ENCODE measurements around the gene PHOSPHO2. TPM values are rescaled to one million over a fixed set of nuclear protein-coding genes. Genes with fewer than 3 reads are reported as not detected.
A peak's percentile ranks its signal among the peaks of the same experiment; 100 is the strongest.

PHOSPHO2 gene
- total RNA-seq, 1 donor from 2014 or later = 1.7 TPM

DNA sequence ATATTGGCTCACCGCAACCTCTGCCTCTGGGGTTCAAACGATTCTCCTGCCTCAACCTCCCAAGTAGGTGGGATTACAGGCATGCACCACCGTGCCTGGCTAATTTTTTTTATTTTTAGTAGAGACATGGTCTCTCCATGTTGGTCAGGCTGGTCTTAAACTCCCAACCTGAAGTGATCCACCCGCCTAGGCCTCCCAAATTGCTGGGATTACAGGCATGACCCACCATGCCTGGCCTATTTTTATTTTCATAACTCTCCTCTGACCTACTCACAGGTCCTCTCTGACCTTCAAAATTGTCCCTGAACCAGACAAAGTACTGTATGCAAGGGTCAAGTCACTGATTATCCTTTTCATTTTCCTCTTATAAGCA is 23.4 kb downstream of the PHOSPHO2 start:
- no peak for ATAC-seq

DNA sequence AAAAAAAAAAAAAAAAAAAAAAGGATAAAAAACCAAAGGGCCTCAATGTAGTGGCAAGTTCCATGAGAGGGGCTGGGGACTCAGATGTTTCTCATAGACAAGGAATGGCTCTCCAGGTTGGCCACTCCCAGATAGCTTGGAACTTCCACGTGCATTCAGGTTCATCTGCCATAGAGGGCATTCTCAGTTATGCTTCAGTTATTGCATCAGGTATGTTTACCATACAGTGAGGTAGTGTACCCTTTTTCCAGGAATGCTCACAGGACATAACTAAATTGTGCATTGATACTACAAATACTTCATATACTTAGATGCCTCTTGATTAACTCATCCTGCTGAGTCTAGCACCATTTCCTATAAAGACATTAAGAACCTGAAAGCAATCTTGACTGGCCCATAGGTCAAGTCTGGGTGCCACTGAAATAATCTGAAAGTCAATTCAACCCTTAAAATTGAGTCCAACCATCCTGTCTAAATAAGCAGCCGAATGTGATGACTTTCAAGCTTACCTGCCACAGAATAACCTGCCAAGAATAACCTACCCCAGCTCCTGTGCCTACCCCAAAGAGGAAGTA is 24.7 kb downstream of the PHOSPHO2 start:
- no peak for ATAC-seq

DNA sequence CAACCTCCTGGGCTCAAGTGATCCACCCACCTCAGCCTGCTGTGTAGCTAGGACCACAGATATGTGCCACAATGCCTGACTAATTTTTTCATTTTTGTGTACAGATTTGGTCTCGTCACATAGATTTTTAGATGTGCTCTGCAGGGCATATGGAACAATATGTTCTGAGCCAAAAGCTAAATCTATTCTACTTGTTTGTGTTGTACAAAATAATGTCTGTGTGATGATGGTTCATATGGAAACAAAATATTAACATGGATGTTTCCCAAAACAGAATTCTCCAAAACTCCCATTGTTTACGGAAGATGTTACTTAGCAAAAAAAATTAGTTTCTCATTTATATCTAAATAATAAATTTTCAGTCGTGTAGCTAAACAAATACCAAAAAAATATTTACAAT is 26.7 kb downstream of the PHOSPHO2 start:
- ATAC-seq = no peak

DNA sequence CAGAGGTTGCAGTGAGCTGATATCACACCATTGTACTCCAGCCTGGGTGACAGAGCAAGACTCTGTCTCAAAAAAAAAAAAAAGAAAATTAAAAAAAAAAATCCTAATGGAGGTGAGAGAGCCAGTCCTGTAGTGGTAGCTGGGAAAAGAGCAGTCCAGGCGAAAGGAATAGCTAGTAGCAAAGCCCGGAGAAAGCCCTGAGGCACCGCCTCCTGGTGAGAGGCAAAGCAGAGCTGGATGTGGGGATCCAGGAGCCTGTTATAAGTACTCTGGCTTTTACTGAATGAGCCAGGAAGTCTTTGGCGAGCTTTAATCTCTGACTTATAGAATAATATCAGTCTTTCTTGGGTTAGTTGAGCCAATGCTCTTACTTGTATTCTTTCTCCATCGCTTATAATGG is 32.8 kb downstream of the PHOSPHO2 start:
- no peak for ATAC-seq

DNA sequence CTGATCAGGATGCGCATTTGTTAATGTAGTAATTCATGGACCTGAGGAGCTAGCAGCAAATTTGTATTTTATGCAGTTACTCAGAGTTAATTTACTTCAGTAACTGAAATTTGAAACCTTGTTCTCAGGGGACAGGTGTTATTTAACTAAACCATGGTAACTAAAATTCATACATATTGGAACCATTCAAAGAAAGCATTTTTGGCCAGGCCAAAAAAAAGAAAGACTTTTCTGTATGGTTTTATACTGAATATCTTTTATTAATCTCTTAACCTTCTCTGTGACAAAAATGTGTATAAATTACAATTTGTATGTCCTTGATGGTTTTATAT is 35.0 kb downstream of the PHOSPHO2 start:
- ATAC-seq = no peak

DNA sequence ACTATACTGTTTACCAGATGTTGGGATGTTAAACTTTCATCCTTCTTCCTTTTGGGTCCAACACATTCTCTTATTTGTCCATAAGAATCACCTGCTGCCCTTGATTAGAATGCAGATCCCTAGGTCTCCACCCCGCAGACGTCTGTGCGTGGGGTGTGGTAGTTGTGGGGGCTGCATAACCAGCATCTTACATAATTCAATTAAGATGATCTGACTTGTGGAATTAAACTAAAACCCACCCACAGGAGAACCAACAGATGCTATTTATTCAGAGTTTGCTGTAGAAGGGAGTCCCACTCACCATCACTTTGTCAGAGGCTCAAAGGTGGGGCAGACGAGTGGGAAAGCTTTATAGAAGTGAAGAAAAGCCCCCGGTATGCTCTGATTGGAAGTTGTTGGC is 37.8 kb downstream of the PHOSPHO2 start:
- no peak for ATAC-seq

DNA sequence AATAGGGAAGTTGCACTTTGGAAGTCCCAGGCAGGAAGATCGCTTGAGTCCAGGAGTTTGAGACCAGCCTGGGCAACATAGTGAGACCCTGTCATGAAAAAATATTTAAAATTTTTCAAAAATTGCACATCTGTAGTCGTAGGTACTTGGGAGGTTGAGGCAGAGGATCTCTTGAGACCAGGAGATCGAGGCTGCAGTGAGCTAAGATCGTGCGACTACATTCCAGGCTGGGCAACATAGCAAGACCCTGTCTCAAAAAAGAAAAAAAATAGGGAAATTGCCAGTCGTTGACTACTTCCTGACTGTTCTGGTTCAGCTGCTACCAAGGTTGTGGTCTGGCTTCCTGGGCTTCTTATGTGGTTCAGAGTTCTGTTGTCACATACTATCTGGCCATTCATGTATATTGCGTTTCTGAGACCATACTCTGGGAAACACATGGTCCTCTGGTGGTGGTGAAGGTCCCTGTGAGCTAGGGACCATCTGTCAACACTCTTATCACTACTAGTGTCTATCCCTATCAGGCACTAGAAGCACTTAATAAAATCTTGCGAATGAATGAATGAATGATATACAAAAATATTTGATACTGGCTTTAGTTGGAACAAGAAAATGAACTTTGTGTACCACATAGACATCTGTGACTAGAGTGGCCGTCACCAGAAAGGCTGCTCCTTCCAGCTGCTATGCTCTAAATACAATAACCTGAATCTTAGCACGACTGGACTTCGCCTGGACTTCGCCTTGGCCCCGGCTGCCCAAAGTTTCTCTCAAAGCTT is 38.5 kb downstream of the PHOSPHO2 start:
- no peak for ATAC-seq

DNA sequence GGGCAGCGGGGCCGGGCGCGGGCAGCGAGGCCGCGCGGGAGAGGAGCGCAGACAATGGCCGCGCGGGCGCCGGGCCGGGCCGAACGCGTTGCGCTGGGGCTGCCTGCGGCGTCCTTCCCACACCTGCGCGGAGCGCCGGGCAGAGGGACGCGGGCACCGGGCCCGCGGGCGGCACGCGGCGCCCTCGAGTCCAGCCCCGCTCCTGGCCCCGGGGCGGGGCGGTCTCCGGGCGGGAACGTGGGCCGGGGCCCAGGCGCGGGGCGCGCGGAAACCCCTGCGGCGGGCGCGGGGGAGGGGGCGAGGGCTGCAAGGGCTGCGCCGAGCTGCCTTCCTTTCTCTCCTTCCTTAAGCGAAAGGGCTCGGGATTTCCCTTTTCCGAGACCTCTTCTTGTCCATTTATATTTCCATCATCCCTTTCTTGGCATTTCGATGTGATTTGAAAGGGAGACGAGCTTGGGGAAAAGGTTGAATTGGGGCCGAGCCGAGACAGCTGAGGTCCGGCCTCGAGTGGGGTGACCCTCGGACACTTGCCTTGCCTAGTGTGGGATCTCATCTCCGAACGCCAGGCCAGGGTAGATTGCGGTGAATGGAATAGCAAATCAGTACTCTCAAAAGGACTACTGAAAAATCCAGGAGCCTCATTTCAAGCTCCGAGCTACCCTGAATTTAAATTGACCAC is 40.0 kb downstream of the PHOSPHO2 start:
- peak; percentile 48 for ATAC-seq

DNA sequence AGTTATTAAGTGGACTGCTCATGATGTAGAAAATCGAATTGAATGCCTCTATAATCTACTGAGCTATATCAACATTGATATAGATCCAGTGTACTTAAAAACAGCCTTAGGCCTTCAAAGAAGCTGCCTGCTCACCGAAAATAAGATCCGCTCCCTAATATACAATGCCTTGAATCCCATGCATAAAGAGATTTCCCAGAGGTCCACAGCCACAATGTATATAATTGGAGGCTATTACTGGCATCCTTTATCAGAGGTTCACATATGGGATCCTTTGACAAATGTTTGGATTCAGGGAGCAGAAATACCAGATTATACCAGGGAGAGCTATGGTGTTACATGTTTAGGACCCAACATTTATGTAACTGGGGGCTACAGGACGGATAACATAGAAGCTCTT is 41.4 kb downstream of the PHOSPHO2 start:
- ATAC-seq = no peak

DNA sequence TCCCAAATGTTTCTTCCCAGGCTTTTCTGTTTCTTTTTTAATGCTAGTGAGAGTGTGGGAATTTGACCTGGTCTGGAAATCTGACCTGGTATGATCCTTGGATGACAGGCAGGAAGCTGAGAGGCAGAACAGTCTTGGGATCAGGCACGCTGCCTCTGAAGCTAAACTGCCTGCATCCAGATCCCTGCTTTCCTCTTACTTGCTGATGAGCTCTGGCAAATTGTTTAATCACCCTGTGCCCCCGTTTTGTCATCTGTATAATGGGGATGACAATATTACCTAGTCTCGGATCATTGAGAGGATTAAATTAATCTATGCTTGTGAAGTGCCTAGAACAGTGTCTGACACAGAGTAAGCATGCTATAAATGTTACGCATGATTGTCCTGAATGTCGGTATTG is 42.6 kb downstream of the PHOSPHO2 start:
- ATAC-seq = no peak

DNA sequence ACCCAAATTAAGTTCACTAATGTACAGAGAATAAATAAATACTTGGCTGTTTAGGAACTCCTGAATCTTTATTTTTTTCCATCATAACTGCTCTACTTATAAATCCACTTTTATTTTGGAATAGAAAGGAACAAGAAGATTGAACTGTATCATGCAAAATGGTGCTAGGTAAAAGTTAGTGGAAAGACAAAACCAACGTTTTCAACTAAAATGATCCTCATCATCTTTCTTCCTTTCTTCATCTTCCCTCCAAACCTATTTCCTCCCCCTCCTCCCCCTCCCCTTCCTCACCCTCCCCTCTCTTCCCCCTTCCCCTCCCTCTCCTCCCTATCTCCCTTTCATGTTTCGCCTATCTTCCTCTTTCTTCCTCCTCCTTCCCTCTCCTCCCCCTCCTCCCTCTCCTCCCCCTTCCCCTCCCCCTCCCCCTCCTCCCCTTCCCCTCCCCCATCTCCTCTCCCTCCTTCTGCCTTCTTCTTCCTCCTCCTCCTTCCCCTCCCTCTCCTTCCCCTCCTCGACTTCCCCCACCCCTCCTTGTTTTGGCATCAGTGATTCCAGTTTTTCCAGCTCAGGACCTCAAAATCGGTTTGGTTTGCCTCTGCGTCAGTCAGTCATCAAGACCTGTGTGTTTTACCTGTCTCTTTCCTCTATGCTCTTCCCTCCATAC is 44.4 kb downstream of the PHOSPHO2 start:
- no peak for ATAC-seq

DNA sequence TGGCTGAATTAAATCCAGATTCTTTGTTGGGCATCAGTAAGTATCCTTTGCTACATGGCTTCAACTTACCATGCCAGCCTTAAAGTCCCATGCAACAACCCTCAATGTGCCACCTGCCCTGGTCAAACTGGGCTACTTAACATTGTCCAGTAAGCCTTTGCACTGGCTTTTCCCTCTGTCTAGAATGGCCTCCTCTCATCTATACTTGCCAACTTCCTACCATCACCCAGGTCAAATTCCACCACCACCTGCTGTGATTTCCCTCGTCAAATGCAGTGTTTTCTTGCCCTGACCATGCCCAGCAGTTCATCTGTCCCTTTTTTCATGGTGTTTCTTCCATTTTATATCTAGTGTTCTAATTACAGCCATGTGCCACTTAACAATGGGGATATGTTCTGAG is 45.1 kb downstream of the PHOSPHO2 start:
- no peak for ATAC-seq

DNA sequence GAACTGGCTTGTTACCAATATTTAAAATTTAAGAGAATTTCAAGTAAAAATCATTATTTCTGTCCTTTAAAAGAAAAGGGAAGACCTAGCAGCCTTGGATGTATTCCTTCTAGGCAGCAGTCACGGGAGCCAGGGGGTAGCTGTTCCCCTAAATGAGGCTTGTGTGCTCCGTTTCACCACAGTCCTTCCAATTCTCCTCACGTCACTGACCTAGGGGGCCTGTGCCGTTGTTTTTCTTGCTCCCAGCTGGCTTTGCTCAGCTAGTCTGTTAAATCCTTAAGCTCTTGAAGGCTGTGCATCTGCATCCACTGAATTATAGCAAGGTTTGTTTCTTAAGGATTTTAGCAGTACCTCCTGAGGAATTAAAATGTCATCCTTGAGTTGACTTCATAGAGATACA is 49.3 kb downstream of the PHOSPHO2 start:
- no peak for ATAC-seq

DNA sequence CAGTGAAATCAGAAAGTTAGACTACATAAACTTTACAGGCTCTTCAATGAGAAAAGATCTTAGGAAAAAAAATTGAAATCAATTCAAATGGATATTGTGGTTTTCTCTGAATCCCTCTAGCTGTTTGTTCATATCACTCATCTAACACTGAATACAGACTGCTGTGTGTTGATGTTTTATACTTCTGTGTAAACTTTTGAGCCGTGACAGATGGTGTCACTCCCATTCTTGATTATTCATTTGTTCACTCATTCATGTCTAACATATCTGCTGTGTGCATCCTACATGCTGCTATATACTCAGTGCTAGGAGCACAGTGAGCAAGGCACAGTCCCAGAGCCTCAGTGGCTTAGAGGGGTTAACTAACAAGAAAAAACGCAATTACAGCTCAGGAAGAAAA is 52.0 kb downstream of the PHOSPHO2 start:
- ATAC-seq = no peak

DNA sequence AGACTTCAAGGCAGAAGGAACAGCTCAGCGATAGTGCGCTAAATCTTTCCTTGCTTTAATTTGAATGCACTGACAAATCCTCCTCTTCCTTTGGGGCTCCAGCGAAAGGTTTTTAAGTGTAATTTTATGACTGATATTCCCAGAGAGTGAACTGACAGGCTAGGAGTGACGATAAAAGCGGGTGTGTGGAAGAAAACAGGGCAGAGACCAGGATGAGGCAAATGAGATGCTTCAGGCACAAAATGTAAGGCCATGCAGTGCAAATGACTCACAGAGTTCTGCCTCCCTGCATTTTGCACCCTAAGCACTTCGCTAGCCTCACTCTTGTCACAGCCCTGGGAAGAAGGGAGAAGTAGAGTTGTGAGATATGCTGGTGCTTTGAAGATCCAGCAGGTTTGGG is 54.0 kb downstream of the PHOSPHO2 start:
- ATAC-seq = no peak

Other genes with a start within 250 kb of the PHOSPHO2 start
- 3.5 TPM for gene BBS5, start 215.0 kb upstream of the PHOSPHO2 start, total RNA-seq
- gene KLHL41, start 184.8 kb upstream of the PHOSPHO2 start, total RNA-seq = 0.40 TPM
- 21.6 TPM for gene FASTKD1, start 120.6 kb upstream of the PHOSPHO2 start, total RNA-seq
- gene PPIG, start 110.1 kb upstream of the PHOSPHO2 start, total RNA-seq = 28.0 TPM
- gene CFAP210, start 64 bp upstream of the PHOSPHO2 start, total RNA-seq = not detected
- 1.6 TPM for gene KLHL23, start 39.4 kb downstream of the PHOSPHO2 start, total RNA-seq
- gene SSB, start 104.4 kb downstream of the PHOSPHO2 start, total RNA-seq = 40.1 TPM
- gene METTL5, start 130.4 kb downstream of the PHOSPHO2 start, total RNA-seq = 41.2 TPM
- 23.8 TPM for gene UBR3, start 133.0 kb downstream of the PHOSPHO2 start, total RNA-seq